Activated CD4-positive, alpha-beta T cell treated with anti-CD3 and anti-CD28 coated beads, Interleukin-2, amount 50 U/mL, for 4 hours (primary cell): Measurements from ENCODE around the gene WDR5.

Source experiments
- DNase-seq, 2 experiments: peaks; one replicate each; pipeline ENCODE4 v3.0.0-alpha.2; 2020

Gene WDR5

GRCh38 chr9:134189470-134190231, 53.8 kb downstream of the WDR5 start:
- DNase-seq: no peak

GRCh38 chr9:134190232-134191121, 54.6 kb downstream of the WDR5 start:
- DNase-seq: no peak

- DNase-seq: no peak
These were observed 55.8 kb downstream of the WDR5 start for GRCh38 chr9:134191455-134192209.

GRCh38 chr9:134192311-134192950, 56.5 kb downstream of the WDR5 start:
- DNase-seq: no peak

GRCh38 chr9:134192951-134193731, 57.3 kb downstream of the WDR5 start:
- no peak for DNase-seq

- DNase-seq: no peak
These were observed 58.1 kb downstream of the WDR5 start for GRCh38 chr9:134193912-134194535.

- DNase-seq: no peak
These were observed 59.7 kb downstream of the WDR5 start for GRCh38 chr9:134195558-134195957.

GRCh38 chr9:134196911-134197310, 61.0 kb downstream of the WDR5 start:
- no peak for DNase-seq

GRCh38 chr9:134198791-134199190, 62.9 kb downstream of the WDR5 start:
- DNase-seq: no peak

- no peak for DNase-seq
These were observed 64.8 kb downstream of the WDR5 start for GRCh38 chr9:134200730-134201129.

GRCh38 chr9:134203224-134203623, 67.3 kb downstream of the WDR5 start:
- no peak for DNase-seq

GRCh38 chr9:134204041-134204440, 68.2 kb downstream of the WDR5 start:
- no peak for DNase-seq

- no peak for DNase-seq
These were observed 69.2 kb downstream of the WDR5 start for GRCh38 chr9:134204991-134205578.

- DNase-seq: no peak
These were observed 69.9 kb downstream of the WDR5 start for GRCh38 chr9:134205672-134206310.

GRCh38 chr9:134206311-134207300, 70.7 kb downstream of the WDR5 start:
- no peak for DNase-seq

GRCh38 chr9:134208310-134208841, 72.5 kb downstream of the WDR5 start:
- no peak for DNase-seq

GRCh38 chr9:134208981-134209725, 73.3 kb downstream of the WDR5 start:
- DNase-seq: no peak
